ENCODE data around the gene SPART. TPM values are rescaled to one million over a fixed set of nuclear protein-coding genes. Genes with fewer than 3 reads are reported as not detected.
"Not testable (repeated sequence)": the region's sequence is repeated elsewhere in the genome, so short reads cannot be mapped to it uniquely, and the experiment has no call there.

SPART gene
- total RNA-seq, 1 donor from 2014 or later, result 76.5 TPM

DNA sequence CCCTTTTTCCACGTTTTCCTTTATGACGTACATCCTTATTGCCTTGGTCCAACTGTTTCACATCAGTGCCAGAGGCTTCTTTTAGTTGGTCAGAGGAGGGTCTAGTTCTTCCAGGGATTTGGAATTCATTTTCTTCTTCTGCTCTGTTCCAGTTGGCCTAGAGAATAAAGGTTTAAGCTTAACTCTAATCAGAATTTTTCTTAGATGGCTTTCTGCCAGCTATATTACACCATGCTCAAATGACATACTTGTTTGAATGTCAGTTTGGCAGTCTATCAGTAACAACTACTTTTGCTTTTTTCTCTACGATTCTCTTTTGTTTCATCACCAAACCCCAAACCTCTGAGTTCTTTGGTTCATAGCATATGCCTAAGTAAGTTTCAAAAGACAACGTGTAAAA is 16.8 kb downstream of the SPART start:
- Mint-ChIP-seq H3K4me3 (ENCODE audit: low read depth) (no peak overlapping the region), H3K36me3 (ENCODE audit: insufficient read depth) (peaks cover 26% of the 10 kb centered on the region), H3K27me3 (no peaks in the 10 kb centered on the region), H3K4me1 (ENCODE audit: low read depth) (peaks cover 3% of the 10 kb centered on the region), H3K9me3 (ENCODE audit: low read depth) (no peaks in the 10 kb centered on the region), H3K27ac (no peak overlapping the region)
- TF ChIP-seq, protein P1, sequence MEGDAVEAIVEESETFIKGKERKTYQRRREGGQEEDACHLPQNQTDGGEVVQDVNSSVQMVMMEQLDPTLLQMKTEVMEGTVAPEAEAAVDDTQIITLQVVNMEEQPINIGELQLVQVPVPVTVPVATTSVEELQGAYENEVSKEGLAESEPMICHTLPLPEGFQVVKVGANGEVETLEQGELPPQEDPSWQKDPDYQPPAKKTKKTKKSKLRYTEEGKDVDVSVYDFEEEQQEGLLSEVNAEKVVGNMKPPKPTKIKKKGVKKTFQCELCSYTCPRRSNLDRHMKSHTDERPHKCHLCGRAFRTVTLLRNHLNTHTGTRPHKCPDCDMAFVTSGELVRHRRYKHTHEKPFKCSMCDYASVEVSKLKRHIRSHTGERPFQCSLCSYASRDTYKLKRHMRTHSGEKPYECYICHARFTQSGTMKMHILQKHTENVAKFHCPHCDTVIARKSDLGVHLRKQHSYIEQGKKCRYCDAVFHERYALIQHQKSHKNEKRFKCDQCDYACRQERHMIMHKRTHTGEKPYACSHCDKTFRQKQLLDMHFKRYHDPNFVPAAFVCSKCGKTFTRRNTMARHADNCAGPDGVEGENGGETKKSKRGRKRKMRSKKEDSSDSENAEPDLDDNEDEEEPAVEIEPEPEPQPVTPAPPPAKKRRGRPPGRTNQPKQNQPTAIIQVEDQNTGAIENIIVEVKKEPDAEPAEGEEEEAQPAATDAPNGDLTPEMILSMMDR (IDR thresholded peaks at IDR 0.05; ENCODE audit: unreplicated experiment), result no peak
- no peak for DNase-seq (ENCODE audit: low spot score, unreplicated experiment)

DNA sequence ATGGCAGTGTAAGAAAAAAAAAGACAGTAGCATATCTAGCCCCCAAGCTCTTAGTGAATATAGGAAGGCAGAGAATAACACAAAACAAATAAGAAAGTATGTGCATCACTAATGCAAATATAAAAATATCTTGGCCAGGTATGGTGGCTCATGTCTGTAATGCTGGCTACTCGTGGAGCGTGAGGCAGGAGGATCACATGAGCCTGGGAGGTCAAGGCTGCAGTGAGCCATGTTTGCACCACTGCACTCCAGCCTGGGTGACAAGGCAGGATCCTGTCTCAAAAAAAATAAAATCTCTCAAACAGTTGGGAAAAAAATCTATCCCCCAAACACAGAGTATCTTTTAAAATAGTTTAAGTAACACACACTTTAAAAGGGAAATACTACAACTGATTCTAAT is 17.4 kb downstream of the SPART start:
- TF ChIP-seq, protein P1 (IDR thresholded peaks at IDR 0.05; ENCODE audit: unreplicated experiment), result no peak
- H3K4me1 Mint-ChIP-seq (ENCODE audit: low read depth), result peaks cover 2% of the 10 kb centered on the region

DNA sequence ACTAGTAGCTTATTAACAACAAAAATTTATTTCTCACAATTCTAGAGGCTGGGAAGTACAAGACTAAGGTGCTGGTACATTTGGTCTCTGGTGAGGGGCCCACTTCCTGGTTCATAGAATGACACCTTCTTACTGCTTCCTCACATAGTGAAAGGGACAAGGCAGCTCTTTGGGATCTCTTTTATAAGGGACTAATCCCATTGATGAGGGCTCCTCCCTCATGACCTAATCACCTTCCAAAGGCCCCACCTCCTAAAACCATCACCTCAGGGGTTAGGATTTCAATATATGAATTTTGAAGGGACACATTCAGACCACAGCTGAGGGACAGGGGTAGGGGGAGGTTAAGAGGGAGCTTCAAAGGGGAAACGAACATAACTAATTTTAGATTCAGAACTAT is 20.3 kb downstream of the SPART start:
- Mint-ChIP-seq H3K27ac (no peak overlapping the region), H3K27me3 (no peaks in the 10 kb centered on the region), H3K4me3 (ENCODE audit: low read depth) (no peak overlapping the region), H3K36me3 (ENCODE audit: insufficient read depth) (peaks cover 36% of the 10 kb centered on the region), H3K4me1 (ENCODE audit: low read depth) (peaks cover 1% of the 10 kb centered on the region), H3K9me3 (ENCODE audit: low read depth) (no peaks in the 10 kb centered on the region)
- no peak for DNase-seq (ENCODE audit: low spot score, unreplicated experiment)
- TF ChIP-seq, protein P1 (IDR thresholded peaks at IDR 0.05; ENCODE audit: unreplicated experiment), result no peak

More for the DNA sequence above, 17.4 kb downstream of the SPART start:
- DNase-seq (ENCODE audit: low spot score, unreplicated experiment), result no peak
- Mint-ChIP-seq H3K27me3 (no peaks in the 10 kb centered on the region), H3K4me3 (ENCODE audit: low read depth) (no peak overlapping the region), H3K9me3 (ENCODE audit: low read depth) (no peaks in the 10 kb centered on the region), H3K36me3 (ENCODE audit: insufficient read depth) (peaks cover 26% of the 10 kb centered on the region), H3K27ac (no peak overlapping the region)

DNA sequence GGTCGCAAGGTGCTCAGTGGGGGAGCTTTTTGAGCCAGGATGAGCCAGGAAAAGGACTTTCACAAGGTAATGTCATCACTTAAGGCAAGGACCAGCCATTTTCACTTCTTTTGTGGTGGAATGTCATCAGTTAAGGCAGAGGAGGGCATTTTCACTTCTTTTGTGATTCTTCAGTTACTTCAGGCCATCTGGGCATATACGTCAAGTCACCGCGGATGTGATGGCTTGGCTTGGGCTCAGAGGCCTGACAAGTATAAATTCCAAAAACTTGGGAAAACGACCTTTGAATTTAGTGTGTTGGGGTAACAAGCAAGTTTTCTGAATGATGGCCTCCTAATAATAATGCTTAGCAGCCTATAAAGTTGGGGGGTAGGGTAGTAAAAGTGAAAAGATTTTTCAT is 21.3 kb downstream of the SPART start:
- H3K9me3 Mint-ChIP-seq (ENCODE audit: low read depth); DNase-seq (ENCODE audit: low spot score, unreplicated experiment); H3K4me3 Mint-ChIP-seq (ENCODE audit: low read depth); H3K27me3 Mint-ChIP-seq; H3K27ac Mint-ChIP-seq; H3K4me1 Mint-ChIP-seq (ENCODE audit: low read depth): not testable (repeated sequence)
- peaks cover 41% of the 10 kb centered on the region for H3K36me3 Mint-ChIP-seq (ENCODE audit: insufficient read depth)

DNA sequence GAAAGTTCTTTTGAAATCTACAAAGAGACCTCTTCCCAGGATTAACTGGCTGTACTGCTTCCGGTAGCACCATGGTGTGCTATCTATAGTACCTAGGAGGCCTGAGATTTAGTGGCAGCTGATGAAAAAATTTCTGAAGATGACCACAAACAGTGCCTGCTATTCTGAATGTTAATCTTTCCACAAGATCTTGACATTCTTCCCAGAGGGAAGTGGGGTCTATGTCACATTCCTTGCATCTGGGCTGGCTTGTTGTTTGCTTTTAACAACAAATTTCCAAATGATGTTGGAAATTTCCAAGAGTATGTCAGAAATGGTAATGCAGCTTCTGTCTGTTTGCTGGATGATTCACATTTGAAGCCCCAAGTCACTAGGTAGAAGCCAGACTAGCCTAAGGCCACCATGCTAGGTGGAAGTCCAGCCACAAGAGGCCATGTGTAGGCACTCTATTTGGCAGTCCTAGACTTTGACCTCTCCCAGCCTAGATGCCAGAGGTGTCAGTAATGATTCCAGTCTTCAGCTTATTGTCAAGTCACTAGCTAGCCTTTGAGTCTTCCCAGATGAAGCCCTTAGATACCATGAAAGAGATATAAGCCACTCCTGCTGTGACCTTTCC is 22.1 kb downstream of the SPART start:
- no peak overlapping the region for H3K4me3 Mint-ChIP-seq (ENCODE audit: low read depth)
- DNase-seq (ENCODE audit: low spot score, unreplicated experiment), result no peak
- H3K4me1 Mint-ChIP-seq (ENCODE audit: low read depth), result peaks cover 2% of the 10 kb centered on the region
- TF ChIP-seq, protein P1 (IDR thresholded peaks at IDR 0.05; ENCODE audit: unreplicated experiment), result no peak
- H3K9me3 Mint-ChIP-seq (ENCODE audit: low read depth), result no peaks in the 10 kb centered on the region
- no peaks in the 10 kb centered on the region for H3K27me3 Mint-ChIP-seq
- peaks cover 46% of the 10 kb centered on the region for H3K36me3 Mint-ChIP-seq (ENCODE audit: insufficient read depth)
- no peak overlapping the region for H3K27ac Mint-ChIP-seq

DNA sequence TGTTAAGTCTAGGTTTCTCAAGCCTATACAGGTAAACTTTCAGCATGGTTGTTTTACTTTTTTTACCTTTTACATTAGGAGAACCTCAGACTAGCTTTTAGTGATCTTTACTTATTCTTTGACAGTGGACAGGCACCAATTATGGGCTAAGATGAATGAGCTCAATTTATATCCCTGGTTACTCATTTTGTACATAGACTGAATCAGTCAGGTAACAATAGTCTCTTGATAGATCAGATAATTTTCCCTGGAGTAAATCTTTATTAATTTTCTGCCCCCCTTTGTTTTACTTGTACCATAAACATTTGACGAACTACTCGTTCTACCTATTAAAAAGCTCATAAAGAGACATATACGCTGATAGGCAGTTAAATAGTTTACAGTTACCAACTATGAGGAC is 22.8 kb downstream of the SPART start:
- Mint-ChIP-seq H3K27me3 (no peaks in the 10 kb centered on the region), H3K9me3 (ENCODE audit: low read depth) (no peaks in the 10 kb centered on the region)

DNA sequence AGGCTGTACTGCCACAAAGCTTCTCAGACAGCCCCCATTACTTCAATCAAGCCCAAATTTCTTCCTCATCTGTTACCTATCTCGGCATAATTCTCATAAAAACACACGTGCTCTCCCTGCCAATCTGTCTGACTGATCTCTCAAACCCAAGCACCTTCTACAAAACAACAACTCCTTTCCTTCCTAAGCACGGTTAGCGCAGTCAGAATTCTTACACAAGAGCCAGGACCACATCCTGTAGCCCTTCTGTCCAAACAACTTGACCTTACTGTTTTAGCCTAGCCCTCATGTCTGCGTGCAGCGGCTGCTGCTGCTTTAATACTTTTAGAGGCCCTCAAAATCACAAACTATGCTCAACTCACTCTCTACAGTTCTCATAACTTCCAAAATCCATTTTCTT is 26.4 kb downstream of the SPART start:
- DNase-seq (ENCODE audit: low spot score, unreplicated experiment); H3K27me3 Mint-ChIP-seq; H3K27ac Mint-ChIP-seq; H3K4me3 Mint-ChIP-seq (ENCODE audit: low read depth); H3K9me3 Mint-ChIP-seq (ENCODE audit: low read depth); H3K4me1 Mint-ChIP-seq (ENCODE audit: low read depth): not testable (repeated sequence)
- H3K36me3 Mint-ChIP-seq (ENCODE audit: insufficient read depth), result peaks cover 48% of the 10 kb centered on the region

More for the DNA sequence above, 22.8 kb downstream of the SPART start:
- Mint-ChIP-seq H3K4me3 (ENCODE audit: low read depth) (no peak overlapping the region), H3K4me1 (ENCODE audit: low read depth) (peaks cover 2% of the 10 kb centered on the region), H3K27ac (no peak overlapping the region), H3K36me3 (ENCODE audit: insufficient read depth) (peaks cover 43% of the 10 kb centered on the region)
- no peak for DNase-seq (ENCODE audit: low spot score, unreplicated experiment)
- TF ChIP-seq, protein P1 (IDR thresholded peaks at IDR 0.05; ENCODE audit: unreplicated experiment), result no peak
